Sigmoid colon (tissue), 4 donors: ENCODE results near the gene LUC7L3.

ENCODE experiments used
- EP300 ChIP-seq, 4 donors: sonication (generic); formaldehyde crosslinking; IDR thresholded peaks; one replicate each; pipeline ENCODE4 v1.6.1; 2017; ENCODE audit warnings: antibody characterized with exemption in 4 of 4
- POLR2A ChIP-seq, 2 donors: fragments of 450-650 bp; IDR thresholded peaks; one replicate each; pipeline ENCODE4 v1.6.1; 2016; ENCODE audit warnings: antibody characterized with exemption in 2 of 2, mild to moderate bottlenecking in 2 of 2, moderate library complexity in 2 of 2
- POLR2AphosphoS5 ChIP-seq, 4 donors: sonication (generic); formaldehyde crosslinking; IDR thresholded peaks; one replicate each; pipeline ENCODE4 v1.6.1; 2017; ENCODE audit warnings: antibody characterized with exemption in 4 of 4
- TF ChIP-seq, protein P1 (sequence below), 4 experiments: fragments of 450-650 bp in 3 of 4; fragments of 200-600 bp in 1 of 4; IDR thresholded peaks; one replicate each; pipeline ENCODE4 v1.5.1; 2016 to 2019; ENCODE audit warnings: antibody characterized with exemption in 4 of 4, mild to moderate bottlenecking in 3 of 4, moderate library complexity in 2 of 4

DNA sequence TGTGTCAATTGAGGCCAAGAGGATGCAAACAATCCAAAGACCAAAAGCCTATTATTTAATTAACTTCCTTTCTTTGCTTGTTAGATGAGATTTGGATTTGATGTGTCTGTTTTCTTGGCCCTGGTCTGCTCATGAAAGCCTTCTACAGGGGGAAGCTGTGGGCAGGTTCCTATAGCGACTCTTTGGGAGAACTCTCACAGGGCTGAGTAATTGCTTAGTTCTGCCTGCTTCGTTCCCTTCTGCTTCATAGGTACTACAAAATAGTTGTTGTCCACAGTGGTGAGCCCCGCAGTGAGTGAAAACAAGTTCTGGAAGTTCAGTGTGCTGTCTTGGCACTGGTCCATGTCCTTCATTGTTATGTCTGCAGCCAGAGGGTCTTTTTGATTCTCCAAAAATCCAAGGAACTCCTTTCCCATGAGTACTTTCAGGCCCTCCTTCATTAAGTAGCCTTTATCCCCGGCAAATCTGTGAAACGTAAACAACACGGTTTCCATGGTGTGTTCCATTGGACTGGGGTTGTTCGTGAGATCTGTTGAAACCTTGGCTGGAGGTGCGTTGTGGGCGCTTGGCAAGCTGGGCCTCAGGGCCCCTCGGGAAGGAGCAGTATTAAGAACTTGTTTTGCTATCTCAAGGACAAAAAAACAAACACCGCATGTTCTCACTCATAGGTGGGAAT, 77.9 kb downstream of the LUC7L3 start:
- TF ChIP-seq POLR2A (IDR thresholded peaks at IDR 0.05) = no peak
- TF ChIP-seq, protein P1, sequence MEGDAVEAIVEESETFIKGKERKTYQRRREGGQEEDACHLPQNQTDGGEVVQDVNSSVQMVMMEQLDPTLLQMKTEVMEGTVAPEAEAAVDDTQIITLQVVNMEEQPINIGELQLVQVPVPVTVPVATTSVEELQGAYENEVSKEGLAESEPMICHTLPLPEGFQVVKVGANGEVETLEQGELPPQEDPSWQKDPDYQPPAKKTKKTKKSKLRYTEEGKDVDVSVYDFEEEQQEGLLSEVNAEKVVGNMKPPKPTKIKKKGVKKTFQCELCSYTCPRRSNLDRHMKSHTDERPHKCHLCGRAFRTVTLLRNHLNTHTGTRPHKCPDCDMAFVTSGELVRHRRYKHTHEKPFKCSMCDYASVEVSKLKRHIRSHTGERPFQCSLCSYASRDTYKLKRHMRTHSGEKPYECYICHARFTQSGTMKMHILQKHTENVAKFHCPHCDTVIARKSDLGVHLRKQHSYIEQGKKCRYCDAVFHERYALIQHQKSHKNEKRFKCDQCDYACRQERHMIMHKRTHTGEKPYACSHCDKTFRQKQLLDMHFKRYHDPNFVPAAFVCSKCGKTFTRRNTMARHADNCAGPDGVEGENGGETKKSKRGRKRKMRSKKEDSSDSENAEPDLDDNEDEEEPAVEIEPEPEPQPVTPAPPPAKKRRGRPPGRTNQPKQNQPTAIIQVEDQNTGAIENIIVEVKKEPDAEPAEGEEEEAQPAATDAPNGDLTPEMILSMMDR (IDR thresholded peaks at IDR 0.05) = no peak
- no peak for TF ChIP-seq EP300 (IDR thresholded peaks at IDR 0.05)
- TF ChIP-seq POLR2AphosphoS5 (IDR thresholded peaks at IDR 0.05) = no peak
